ENCODE results near the gene ADCY5. TPM values are rescaled to one million over a fixed set of nuclear protein-coding genes. Genes with fewer than 3 reads are reported as not detected.

ADCY5 gene
- total RNA-seq, 2 donors from 2014 or later: 3.9 to 5.2 TPM

- H3K4me1 Mint-ChIP-seq: peaks cover 41% of the 10 kb centered on the region
- no peak overlapping the region for H3K9ac ChIP-seq (ENCODE audit: extremely low read depth, low read length, poor library complexity, severe bottlenecking)
- H3K4me3 Mint-ChIP-seq: no peak overlapping the region
- H3K4me3 ChIP-seq (ENCODE audit: low read length): no peak overlapping the region
- no peaks in the 10 kb centered on the region for H3K4me1 ChIP-seq (ENCODE audit: control insufficient read depth, insufficient read depth, low read length)
- H3K27me3 ChIP-seq (ENCODE audit: control insufficient read depth, insufficient read depth, low read length, poor library complexity, severe bottlenecking): no peaks in the 10 kb centered on the region
- H3K27ac ChIP-seq (ENCODE audit: low read depth, low read length): no peak overlapping the region
- DNase-seq: no peak
- no peaks in the 10 kb centered on the region for H3K9me3 ChIP-seq (ENCODE audit: control insufficient read depth, low read length)
- no peak overlapping the region for H3K27ac Mint-ChIP-seq
- H3K27me3 Mint-ChIP-seq (ENCODE audit: insufficient read depth): no peaks in the 10 kb centered on the region
- H3K36me3 ChIP-seq (ENCODE audit: control insufficient read depth, insufficient read depth, low read length): no peaks in the 10 kb centered on the region
- 92 to 98% methylated on average over 6 to 8 of the region's 8 CpGs for WGBS, 2 experiments (ENCODE audit: insufficient coverage in 1 of 2, insufficient read length in 1 of 2)
- H3K9me3 Mint-ChIP-seq: no peaks in the 10 kb centered on the region
- H3K36me3 Mint-ChIP-seq (ENCODE audit: low read depth): peaks cover 2% of the 10 kb centered on the region
- TF ChIP-seq, protein P1, sequence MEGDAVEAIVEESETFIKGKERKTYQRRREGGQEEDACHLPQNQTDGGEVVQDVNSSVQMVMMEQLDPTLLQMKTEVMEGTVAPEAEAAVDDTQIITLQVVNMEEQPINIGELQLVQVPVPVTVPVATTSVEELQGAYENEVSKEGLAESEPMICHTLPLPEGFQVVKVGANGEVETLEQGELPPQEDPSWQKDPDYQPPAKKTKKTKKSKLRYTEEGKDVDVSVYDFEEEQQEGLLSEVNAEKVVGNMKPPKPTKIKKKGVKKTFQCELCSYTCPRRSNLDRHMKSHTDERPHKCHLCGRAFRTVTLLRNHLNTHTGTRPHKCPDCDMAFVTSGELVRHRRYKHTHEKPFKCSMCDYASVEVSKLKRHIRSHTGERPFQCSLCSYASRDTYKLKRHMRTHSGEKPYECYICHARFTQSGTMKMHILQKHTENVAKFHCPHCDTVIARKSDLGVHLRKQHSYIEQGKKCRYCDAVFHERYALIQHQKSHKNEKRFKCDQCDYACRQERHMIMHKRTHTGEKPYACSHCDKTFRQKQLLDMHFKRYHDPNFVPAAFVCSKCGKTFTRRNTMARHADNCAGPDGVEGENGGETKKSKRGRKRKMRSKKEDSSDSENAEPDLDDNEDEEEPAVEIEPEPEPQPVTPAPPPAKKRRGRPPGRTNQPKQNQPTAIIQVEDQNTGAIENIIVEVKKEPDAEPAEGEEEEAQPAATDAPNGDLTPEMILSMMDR (conservative IDR thresholded peaks at IDR 0.05): no peak
These were observed 138.7 kb downstream of the ADCY5 start for GRCh38 chr3:123310186-123310585.

DNA sequence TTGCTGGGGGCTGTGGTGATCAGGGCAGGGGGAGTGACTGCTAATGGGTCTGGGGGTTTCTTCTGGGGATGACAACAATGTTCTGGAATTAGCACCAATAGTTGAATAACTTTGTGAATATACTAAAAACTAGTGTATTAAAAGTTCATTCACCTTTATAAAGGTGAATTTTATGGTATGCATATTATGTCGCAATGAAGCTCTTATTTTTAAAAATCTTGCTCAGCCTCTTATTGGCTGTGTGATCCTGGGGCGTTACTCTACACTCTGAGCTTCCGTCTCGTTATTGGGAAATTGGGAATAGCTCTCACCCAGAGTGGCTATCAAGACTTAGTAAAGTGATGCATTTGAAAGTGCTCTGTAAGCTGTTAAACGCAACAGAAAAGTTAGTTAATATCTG, 141.8 kb downstream of the ADCY5 start:
- TF ChIP-seq, protein P1 (conservative IDR thresholded peaks at IDR 0.05): no peak
- DNase-seq: no peak
- Histone ChIP-seq H3K4me1 (ENCODE audit: control insufficient read depth, insufficient read depth, low read length) (no peaks in the 10 kb centered on the region), H3K27me3 (ENCODE audit: control insufficient read depth, insufficient read depth, low read length, poor library complexity, severe bottlenecking) (no peaks in the 10 kb centered on the region), H3K9me3 (ENCODE audit: control insufficient read depth, low read length) (no peaks in the 10 kb centered on the region), H3K9ac (ENCODE audit: extremely low read depth, low read length, poor library complexity, severe bottlenecking) (no peak overlapping the region), H3K4me3 (ENCODE audit: low read length) (no peak overlapping the region), H3K27ac (ENCODE audit: low read depth, low read length) (no peak overlapping the region), H3K36me3 (ENCODE audit: control insufficient read depth, insufficient read depth, low read length) (no peaks in the 10 kb centered on the region)
- Mint-ChIP-seq H3K27ac (no peak overlapping the region), H3K4me3 (no peak overlapping the region), H3K9me3 (no peaks in the 10 kb centered on the region), H3K4me1 (peaks cover 16% of the 10 kb centered on the region), H3K27me3 (ENCODE audit: insufficient read depth) (no peaks in the 10 kb centered on the region), H3K36me3 (ENCODE audit: low read depth) (peaks cover 14% of the 10 kb centered on the region)
- 90 to 93% methylated on average over 5 of the region's 5 CpGs for WGBS, 2 experiments (ENCODE audit: insufficient coverage in 1 of 2, insufficient read length in 1 of 2)

DNA sequence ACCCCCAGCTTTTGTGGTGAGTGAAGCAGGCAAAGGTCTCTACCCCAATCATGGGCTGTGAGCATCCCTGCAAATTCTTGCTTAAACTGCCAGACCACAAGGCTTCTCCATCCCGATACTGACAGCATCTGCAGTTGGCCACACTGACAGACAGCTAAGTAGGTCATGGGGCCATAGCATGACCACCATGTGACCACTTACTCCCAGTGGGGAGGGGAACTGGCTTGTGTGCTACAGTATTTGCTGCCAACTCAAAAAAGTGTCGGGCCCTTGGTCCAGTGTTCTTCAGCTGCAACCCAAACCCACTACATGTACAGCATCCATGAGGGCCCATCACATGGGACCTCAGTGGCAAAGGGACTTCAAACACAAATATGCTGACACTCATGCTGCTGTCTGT, 143.7 kb downstream of the ADCY5 start:
- Mint-ChIP-seq H3K4me1 (no peaks in the 10 kb centered on the region), H3K36me3 (ENCODE audit: low read depth) (peaks cover 14% of the 10 kb centered on the region), H3K4me3 (no peak overlapping the region), H3K27me3 (ENCODE audit: insufficient read depth) (no peaks in the 10 kb centered on the region), H3K9me3 (no peaks in the 10 kb centered on the region), H3K27ac (no peak overlapping the region)
- H3K36me3 ChIP-seq (ENCODE audit: control insufficient read depth, insufficient read depth, low read length): no peaks in the 10 kb centered on the region
- no peak overlapping the region for H3K9ac ChIP-seq (ENCODE audit: extremely low read depth, low read length, poor library complexity, severe bottlenecking)
- H3K9me3 ChIP-seq (ENCODE audit: control insufficient read depth, low read length): no peaks in the 10 kb centered on the region
- no peak overlapping the region for H3K27ac ChIP-seq (ENCODE audit: low read depth, low read length)
- H3K4me1 ChIP-seq (ENCODE audit: control insufficient read depth, insufficient read depth, low read length): no peaks in the 10 kb centered on the region
- 78 to 94% methylated on average over 2 of the region's 2 CpGs for WGBS, 2 experiments (ENCODE audit: insufficient coverage in 1 of 2, insufficient read length in 1 of 2)
- DNase-seq: no peak
- TF ChIP-seq, protein P1 (conservative IDR thresholded peaks at IDR 0.05): no peak
- no peak overlapping the region for H3K4me3 ChIP-seq (ENCODE audit: low read length)
- no peaks in the 10 kb centered on the region for H3K27me3 ChIP-seq (ENCODE audit: control insufficient read depth, insufficient read depth, low read length, poor library complexity, severe bottlenecking)
